GM21786 (cell line): Measurements from ENCODE around the gene CALHM4.

ENCODE experiments used
- ATAC-seq: cut with Tn5 transposase; IDR thresholded peaks from one replicate; pipeline ENCODE4 v1.9.1; 2021; ENCODE audit not compliant: unreplicated experiment

Gene CALHM4

GRCh38 chr6:116536216-116536621 lies 17.3 kb upstream of the CALHM4 start:
- ATAC-seq: peak; percentile 54

DNA sequence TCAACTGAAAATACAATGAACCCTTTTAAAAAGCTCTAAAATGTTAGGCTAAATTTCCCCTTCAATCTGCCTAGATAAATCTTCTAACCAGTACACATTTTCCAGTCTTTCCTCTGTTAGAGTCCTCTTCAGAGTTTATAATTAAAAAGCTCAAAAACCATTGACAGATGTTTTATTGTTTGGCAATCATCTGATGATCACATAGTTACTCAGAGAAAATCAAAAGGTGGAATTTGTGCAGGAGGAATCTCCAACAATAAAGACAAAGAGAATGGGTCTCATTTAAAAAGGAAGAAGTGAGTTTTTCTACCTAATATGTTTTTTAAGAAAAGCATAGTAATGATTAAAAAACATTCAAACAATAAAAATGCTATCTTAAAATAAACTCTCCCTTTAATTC lies 11.1 kb upstream of the CALHM4 start:
- no peak for ATAC-seq

DNA sequence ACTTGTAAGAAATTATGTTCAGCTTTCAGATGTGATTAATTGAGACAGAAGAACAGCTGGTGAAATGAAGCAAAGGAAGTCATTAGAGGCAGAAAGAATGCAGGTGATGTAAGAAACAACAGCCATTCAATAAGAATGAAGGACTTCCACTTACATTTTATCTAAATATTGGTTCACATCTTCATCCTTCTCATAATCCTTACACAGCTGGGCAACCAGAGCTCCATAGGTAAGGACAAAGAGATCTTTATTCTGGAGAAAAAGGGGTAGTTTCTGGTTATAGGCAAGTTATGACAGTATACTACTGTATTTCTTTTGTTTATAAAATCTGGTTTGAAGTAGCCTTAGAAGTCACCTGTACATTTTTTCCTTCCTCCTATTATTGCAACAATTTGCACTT lies 10.4 kb upstream of the CALHM4 start:
- no peak for ATAC-seq

GRCh38 chr6:116545651-116546050 lies 7.9 kb upstream of the CALHM4 start, which contains the start of gene TRAPPC3L:
TRAPPC3L (minus strand) TSS chr6:116545684; CDS start chr6:116545514, 170 bp downstream.
- ATAC-seq: no peak

GRCh38 chr6:116547358-116547757 lies 6.2 kb upstream of the CALHM4 start:
- no peak for ATAC-seq

GRCh38 chr6:116550796-116551195 lies 2.8 kb upstream of the CALHM4 start:
- no peak for ATAC-seq

- no peak for ATAC-seq
These were observed 2.5 kb downstream of the CALHM4 start for GRCh38 chr6:116556065-116556464.

GRCh38 chr6:116556814-116557415 lies 3.4 kb downstream of the CALHM4 start:
- ATAC-seq: no peak

DNA sequence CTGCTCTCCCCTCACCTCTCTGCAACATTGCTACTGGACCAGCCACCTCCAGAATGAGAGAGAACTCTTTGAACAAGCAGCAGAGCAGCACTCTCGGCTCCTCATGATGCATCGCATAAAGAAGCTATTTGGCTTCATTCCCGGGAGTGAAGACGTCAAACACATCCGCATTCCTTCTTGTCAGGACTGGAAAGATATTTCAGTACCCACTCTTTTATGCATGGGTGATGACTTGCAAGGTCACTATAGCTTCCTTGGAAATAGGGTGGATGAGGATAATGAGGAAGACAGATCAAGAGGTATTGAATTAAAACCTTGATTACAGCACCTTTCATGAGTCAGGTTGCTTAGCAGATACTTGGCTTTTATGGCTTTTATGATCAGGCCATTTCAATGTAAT lies 4.3 kb downstream of the CALHM4 start:
- ATAC-seq: no peak

- ATAC-seq: no peak
These were observed 6.6 kb downstream of the CALHM4 start for GRCh38 chr6:116560130-116560529.

GRCh38 chr6:116561377-116562018 lies 7.9 kb downstream of the CALHM4 start:
- peak; percentile 80 for ATAC-seq

- no peak for ATAC-seq
These were observed 8.5 kb downstream of the CALHM4 start for GRCh38 chr6:116562019-116562403.

- ATAC-seq: no peak
These were observed 9.1 kb downstream of the CALHM4 start for GRCh38 chr6:116562614-116563013.

- no peak for ATAC-seq
These were observed 10.3 kb downstream of the CALHM4 start for GRCh38 chr6:116563830-116564229.

- no peak for ATAC-seq
These were observed 10.8 kb downstream of the CALHM4 start for GRCh38 chr6:116564311-116564710.

DNA sequence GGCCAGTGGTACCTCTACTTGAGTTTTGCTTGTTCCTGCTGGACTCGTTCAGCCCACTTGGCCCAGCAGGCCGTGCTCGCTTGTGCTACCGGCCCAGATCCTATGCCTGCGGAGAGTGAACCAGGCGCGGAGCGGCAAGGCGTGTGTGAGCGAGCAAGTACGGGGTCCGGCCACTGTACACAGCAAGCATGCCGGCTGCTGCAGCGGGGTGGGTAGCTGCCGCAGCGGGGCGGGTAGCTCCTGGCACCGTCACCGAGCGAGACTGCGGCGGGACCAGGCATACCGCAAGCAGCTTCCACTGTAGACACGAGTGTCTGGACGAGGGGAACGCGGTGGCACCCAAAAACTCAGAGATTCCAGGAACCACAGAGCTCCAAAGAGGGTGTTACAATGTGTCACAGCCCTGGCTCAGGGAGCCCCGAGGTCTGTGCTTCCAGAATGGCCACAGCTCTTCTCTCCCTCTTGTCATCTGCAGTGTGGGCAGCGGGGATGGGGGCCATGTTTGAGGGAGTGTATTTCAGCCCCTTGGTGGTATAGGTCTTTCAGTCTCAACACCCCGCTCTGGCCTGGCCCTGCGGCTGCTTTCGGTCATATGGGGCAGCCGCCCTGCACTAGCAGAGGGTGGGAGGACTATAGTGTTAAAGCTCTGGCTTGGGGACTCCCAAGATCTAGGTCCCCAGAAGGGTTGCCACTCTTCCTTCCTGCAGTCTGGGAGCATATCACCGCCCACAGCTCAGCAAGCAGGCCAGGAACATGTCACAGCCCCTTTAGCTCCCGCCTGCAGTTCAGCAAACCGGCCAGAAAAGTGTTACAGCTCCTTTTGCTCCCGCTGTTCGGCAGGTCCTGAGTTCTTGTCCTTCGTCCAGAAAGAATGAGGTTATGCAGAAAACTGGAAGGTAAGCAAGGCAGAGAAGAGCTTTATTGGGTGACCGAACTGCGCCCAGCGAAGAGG lies 11.6 kb downstream of the CALHM4 start:
- ATAC-seq: no peak

- ATAC-seq: no peak
These were observed 14.6 kb downstream of the CALHM4 start for GRCh38 chr6:116568111-116568510.

DNA sequence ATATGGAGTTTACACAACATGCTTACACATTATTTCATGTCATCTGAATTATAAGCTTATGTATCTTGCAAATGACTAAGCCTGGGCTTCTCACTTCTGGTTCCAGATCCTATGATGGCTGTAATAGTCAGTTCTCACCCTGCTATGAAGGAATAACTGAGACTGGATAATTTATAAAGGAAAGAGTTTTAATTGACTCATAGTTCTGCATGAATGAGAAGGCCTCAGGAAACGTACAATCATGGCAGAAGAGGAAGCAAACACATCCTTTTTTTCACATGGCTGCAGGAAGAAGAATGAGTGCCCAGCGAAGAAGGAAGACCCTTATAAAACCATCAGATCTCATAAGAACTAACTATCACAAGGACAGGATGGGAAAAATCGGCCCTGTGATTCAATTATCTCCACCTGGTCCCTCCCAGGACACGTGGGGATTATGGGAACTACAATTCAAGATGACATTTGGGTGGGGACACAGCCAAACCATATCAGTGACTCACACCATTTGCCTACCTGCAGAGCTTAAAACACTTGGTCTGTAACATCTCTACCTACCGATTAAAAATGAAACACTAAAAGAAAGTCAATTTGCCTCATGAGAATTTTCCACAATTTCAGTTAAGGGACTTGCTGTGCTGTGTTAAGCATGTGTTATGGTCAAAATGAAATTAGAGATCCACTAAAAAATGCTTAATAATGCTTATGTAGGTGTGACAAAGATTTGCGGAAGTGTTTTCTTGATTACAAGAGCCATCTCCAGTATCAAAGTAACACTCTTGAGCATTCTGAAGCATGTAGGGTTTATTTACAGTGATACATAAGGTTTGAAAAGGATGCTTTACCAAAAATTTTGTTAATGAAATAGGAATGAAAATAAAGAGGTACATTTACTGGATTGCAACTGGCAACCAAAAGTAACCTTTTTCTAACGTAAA lies 15.5 kb downstream of the CALHM4 start:
- no peak for ATAC-seq

DNA sequence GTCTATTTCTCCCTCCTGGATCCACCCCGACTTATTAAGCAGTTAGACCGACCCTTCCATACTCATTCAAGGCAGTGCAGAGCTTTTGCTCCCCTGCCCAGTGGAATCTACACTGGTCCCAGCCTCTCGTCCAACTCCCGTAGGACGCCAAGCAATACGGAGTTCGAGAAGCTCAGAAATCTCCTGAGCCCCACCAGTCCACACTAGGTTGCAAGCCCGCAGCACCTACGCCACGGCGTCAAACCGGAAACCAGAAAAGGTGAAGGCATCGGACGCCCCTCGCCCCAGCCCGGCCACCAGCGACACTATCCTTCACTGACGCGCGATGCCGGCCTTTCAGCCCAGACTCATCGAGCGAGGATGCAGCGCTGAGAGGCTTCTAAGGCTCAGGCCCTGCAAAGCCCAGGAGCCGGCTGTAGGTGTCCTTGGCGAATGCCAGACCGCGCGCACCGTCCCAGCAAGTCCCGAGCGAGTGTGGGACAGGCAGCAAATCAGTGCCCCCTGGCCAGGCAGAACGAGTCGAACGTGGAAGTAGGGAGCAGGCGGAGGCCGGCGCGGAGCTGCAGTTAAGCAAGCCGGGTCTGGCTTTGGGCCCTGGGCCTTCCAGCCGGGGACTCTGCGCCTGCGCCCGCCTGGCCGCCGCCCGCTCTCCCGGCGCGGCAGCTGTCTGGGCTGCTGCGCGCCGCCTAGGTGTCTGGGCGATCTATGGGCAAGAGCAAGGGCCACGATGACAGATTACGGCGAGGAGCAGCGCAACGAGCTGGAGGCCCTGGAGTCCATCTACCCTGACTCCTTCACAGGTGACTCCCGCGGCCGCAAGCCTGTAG lies 17.5 kb downstream of the CALHM4 start, which contains the start of gene RWDD1:
RWDD1 (plus strand) TSS at position 649 of the 827 bp plus-strand sequence; CDS start at position 728, 79 bp downstream.
- ATAC-seq: peak; percentile 94

DNA sequence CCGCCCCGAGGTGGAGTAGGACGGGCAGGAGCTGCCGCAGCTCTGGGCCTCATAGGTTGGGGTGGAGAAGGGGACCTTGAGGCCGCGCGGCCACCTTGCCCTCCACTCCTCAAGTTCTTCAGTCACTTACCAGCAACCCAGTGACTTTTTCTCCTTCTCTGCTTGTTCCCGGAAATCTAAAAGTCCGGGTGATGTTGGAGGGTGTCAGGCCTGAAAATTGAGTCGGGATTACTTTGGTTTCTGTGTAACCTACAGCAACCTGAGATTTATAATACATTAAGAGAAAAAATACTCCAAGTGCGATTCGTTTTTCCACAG lies 18.1 kb downstream of the CALHM4 start:
- ATAC-seq: no peak
